DND-41 (cell line): ENCODE measurements around the gene EVI2B.

ENCODE experiments used
- EZH2 ChIP-seq: IDR thresholded peaks from 3 replicates; pipeline ENCODE4 v1.6.1; 2012; ENCODE audit warnings: borderline replicate concordance, low read depth, mild to moderate bottlenecking, moderate library complexity, low read length, inconsistent platforms; ENCODE audit not compliant: severe bottlenecking
- TF ChIP-seq, protein P1 (sequence below): IDR thresholded peaks from 2 replicates; pipeline ENCODE4 v1.5.1; 2012; ENCODE audit warnings: borderline replicate concordance, low read length, moderate library complexity, mild to moderate bottlenecking; ENCODE audit not compliant: poor library complexity, severe bottlenecking; ENCODE audit errors: extremely low read depth

- TF ChIP-seq, protein P1, sequence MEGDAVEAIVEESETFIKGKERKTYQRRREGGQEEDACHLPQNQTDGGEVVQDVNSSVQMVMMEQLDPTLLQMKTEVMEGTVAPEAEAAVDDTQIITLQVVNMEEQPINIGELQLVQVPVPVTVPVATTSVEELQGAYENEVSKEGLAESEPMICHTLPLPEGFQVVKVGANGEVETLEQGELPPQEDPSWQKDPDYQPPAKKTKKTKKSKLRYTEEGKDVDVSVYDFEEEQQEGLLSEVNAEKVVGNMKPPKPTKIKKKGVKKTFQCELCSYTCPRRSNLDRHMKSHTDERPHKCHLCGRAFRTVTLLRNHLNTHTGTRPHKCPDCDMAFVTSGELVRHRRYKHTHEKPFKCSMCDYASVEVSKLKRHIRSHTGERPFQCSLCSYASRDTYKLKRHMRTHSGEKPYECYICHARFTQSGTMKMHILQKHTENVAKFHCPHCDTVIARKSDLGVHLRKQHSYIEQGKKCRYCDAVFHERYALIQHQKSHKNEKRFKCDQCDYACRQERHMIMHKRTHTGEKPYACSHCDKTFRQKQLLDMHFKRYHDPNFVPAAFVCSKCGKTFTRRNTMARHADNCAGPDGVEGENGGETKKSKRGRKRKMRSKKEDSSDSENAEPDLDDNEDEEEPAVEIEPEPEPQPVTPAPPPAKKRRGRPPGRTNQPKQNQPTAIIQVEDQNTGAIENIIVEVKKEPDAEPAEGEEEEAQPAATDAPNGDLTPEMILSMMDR, result no peak
- TF ChIP-seq EZH2, result no peak
Measured at GRCh38 chr17:31318851-31319661, 5.2 kb upstream of the EVI2B start.
